B cell (primary cell): Measurements from ENCODE around the gene WDR54. TPM values are rescaled to one million over a fixed set of nuclear protein-coding genes. Genes with fewer than 3 reads are reported as not detected.

Source experiments
- ATAC-seq: fragments of 200-7000 bp; cut with Tn5 transposase; one replicate; pipeline ENCODE4 v1.10.0; 2021; ENCODE audit warnings: low read depth, mild to moderate bottlenecking, moderate number of reproducible peaks, moderate library complexity
- CTCF ChIA-PET: fragments of 350-600 bp; sonication (Branson Sonifier 250); formaldehyde crosslinking; loops from one replicate; lab custom pipeline; 2021; ENCODE audit warnings: antibody characterized with exemption, inconsistent platforms; lab: Charles Lee
- POLR2A ChIA-PET: fragments of 350-600 bp; sonication (Branson Sonifier 250); formaldehyde crosslinking; loops from one replicate; lab custom pipeline; 2021; ENCODE audit warnings: antibody characterized with exemption; lab: Charles Lee
- DNase-seq: peaks from one replicate; pipeline ENCODE4 v3.0.0; 2013
- H2AFZ ChIP-seq: 2 replicates; pipeline ENCODE4 v1.6.1; 2012; ENCODE audit warnings: mild to moderate bottlenecking, low read depth, low read length; ENCODE audit not compliant: insufficient read depth, poor library complexity, severe bottlenecking
- H3K27ac ChIP-seq, 2 donors: 1 replicate in 1 of 2; 2 replicates in 1 of 2; pipeline ENCODE4 v1.5.1; 2012 to 2013; ENCODE audit warnings: low read length in 2 of 2, mild to moderate bottlenecking in 2 of 2, moderate library complexity in 1 of 2
- H3K27me3 ChIP-seq, 4 experiments: fragments of 200-600 bp in 1 of 4; sonication (generic) in 1 of 4; replicated peaks in 1 of 4; 1 replicate in 2 of 4; 2 replicates in 2 of 4; pipeline versions ENCODE4 v1.6.1 to v1.7.0; 2013 to 2016; ENCODE audit warnings: low read length in 3 of 4, mild to moderate bottlenecking in 2 of 4, mixed read lengths in 1 of 4, moderate library complexity in 1 of 4; ENCODE audit not compliant: insufficient read depth in 4 of 4, control insufficient read depth in 3 of 4; ENCODE audit errors: control extremely low read depth in 1 of 4
- H3K36me3 ChIP-seq, 2 experiments: replicated peaks in 1 of 2; 1 replicate in 1 of 2; 2 replicates in 1 of 2; pipeline versions ENCODE4 v1.6.1 to v1.7.1; 2013; ENCODE audit warnings: low read length in 1 of 2; ENCODE audit not compliant: insufficient read depth in 2 of 2, control insufficient read depth in 1 of 2; ENCODE audit errors: control extremely low read depth in 1 of 2, extremely low read depth in 1 of 2
- H3K4me1 ChIP-seq, 2 donors: fragments of 200-600 bp in 1 of 2; sonication (generic) in 1 of 2; 1 replicate in 1 of 2; 2 replicates in 1 of 2; pipeline versions ENCODE4 v1.5.1 to v1.6.1; 2013 to 2017; ENCODE audit warnings: low read length in 2 of 2; ENCODE audit not compliant: control insufficient read depth in 2 of 2, insufficient read depth in 2 of 2
- H3K4me2 ChIP-seq: replicated peaks from 2 replicates; pipeline ENCODE3; 2012; ENCODE audit warnings: mild to moderate bottlenecking, low read depth, low read length; ENCODE audit not compliant: poor library complexity, severe bottlenecking
- H3K4me3 ChIP-seq, 5 experiments: fragments of 200-600 bp in 1 of 5; sonication (generic) in 1 of 5; 1 replicate in 3 of 5; 2 replicates in 2 of 5; pipeline versions ENCODE4 v1.5.1 to v1.7.0; 2011 to 2016; ENCODE audit warnings: low read length in 4 of 5, mild to moderate bottlenecking in 4 of 5, low read depth in 2 of 5, control low read depth in 1 of 5, moderate library complexity in 1 of 5; ENCODE audit not compliant: insufficient read depth in 1 of 5; ENCODE audit errors: control extremely low read depth in 1 of 5, extremely low read depth in 1 of 5
- H3K79me2 ChIP-seq: fragments of 200-600 bp; sonication (generic); one replicate; pipeline ENCODE4 v1.6.0; 2016; ENCODE audit warnings: low read length; ENCODE audit not compliant: control insufficient read depth, insufficient read depth
- H3K9ac ChIP-seq: fragments of 200-600 bp; sonication (generic); 2 replicates; pipeline ENCODE4 v1.6.1; 2017; ENCODE audit warnings: mild to moderate bottlenecking, low read length, moderate library complexity
- H3K9me3 ChIP-seq, 3 donors: one replicate each; pipeline versions ENCODE4 v1.6.1 to v1.7.1; 2013; ENCODE audit warnings: low read length in 2 of 3; ENCODE audit not compliant: control insufficient read depth in 2 of 3, insufficient read depth in 1 of 3; ENCODE audit errors: control extremely low read depth in 1 of 3
- H4K20me1 ChIP-seq: 2 replicates; pipeline ENCODE4 v1.6.0; 2012; ENCODE audit warnings: mild to moderate bottlenecking, low read length; ENCODE audit not compliant: insufficient read depth, control insufficient read depth, poor library complexity, severe bottlenecking
- H3K27ac Mint-ChIP-seq: one replicate; pipeline ENCODE4 v1.8.0; 2021; ENCODE audit warnings: mixed read lengths
- H3K27me3 Mint-ChIP-seq: one replicate; pipeline ENCODE4 v1.8.0; 2021; ENCODE audit warnings: mixed read lengths
- H3K4me1 Mint-ChIP-seq: one replicate; pipeline ENCODE4 v1.8.0; 2021; ENCODE audit warnings: mixed read lengths
- H3K4me3 Mint-ChIP-seq: one replicate; pipeline ENCODE4 v1.8.0; 2021; ENCODE audit warnings: mixed read lengths
- H3K9me3 Mint-ChIP-seq: one replicate; pipeline ENCODE4 v1.8.0; 2022; ENCODE audit warnings: mixed read lengths; ENCODE audit not compliant: insufficient read depth
- EZH2 ChIP-seq: IDR thresholded peaks from 2 replicates; pipeline ENCODE4 v1.6.1; 2012; ENCODE audit warnings: borderline replicate concordance, low read depth, mild to moderate bottlenecking, moderate library complexity, low read length; ENCODE audit not compliant: insufficient read depth, poor library complexity, severe bottlenecking
- WGBS: methylation state at CpG from one replicate; pipeline ENCODE4 v1.1.5; 2013; ENCODE audit warnings: missing lambda C conversion rate; ENCODE audit not compliant: insufficient coverage; 5-methylcytosine and 5-hydroxymethylcytosine counted together
- intact Hi-C: fragments of 100-400 bp; cut with micrococcal nuclease; formaldehyde crosslinking; loops from one replicate; pipeline ENCODE4 v1.10.0; 2022
- polyA plus RNA-seq: library from polyadenylated mRNA; depleted of rRNA; stranded (reverse); fragments of >200 nt; gene quantifications from 2 replicates; pipeline ENCODE4 v1.2.3, GENCODE V29; 2012
- total RNA-seq, 2 donors: library from RNA; stranded (reverse); fragments of 120-200 nt in 1 of 2; gene quantifications; 1 replicate in 1 of 2; 2 replicates in 1 of 2; pipeline versions ENCODE4 v1.2.3 to v1.2.4, GENCODE V29; 2013 to 2022
- TF ChIP-seq, protein P1 (sequence below): fragments of 200-600 bp; IDR thresholded peaks from one replicate; pipeline ENCODE4 v1.8.0; 2022; ENCODE audit warnings: antibody characterized with exemption, mild to moderate bottlenecking

WDR54 gene
- total and polyA plus RNA-seq, 2 donors (not counting 1 experiment from before 2014, with no cell fraction given) = 42.2 to 52.8 TPM

DNA sequence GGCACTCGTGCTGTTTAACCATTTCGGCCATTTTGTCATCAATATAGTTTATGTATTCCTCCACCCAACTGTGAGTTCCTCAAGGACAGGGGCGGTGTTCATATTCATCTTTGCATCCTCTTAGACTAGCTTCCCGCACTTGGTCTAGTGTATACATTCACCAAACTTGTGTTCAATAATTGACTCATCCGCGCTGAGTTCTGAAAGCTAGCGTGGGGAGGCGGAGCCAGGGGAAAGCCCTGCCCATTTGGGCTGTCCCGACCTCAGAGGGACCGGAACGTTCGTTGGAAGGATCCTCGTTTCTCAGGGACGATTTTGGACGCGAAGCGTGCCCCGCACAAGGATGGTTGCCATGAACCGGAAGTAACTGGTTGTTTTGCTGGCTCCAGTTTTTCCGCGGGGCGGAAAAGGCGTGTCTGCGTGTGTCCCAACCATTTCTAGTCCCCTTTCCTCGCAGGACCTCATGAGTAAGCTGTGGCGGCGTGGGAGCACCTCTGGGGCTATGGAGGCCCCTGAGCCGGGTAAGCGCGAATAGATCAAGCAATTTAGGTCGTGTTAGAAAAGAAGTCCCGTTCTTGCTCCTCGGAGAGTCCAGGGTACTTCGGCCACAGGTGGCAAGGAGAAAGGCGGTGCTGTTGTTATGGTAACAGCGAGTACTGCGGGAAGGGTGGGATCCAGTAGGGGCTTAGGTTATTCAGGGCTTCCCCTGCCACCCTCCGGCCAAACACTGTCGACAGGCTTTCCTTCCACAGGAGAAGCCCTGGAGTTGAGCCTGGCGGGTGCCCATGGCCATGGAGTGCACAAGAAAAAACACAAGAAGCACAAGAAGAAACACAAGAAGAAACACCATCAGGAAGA, 33.4 kb downstream of the WDR54 start, which contains the start of gene INO80B:
Gene INO80B, plus strand, starts transcription at position 434 of the 858 bp plus-strand sequence. Its CDS starts 30 bp downstream, at position 464.
- no peaks in the 10 kb centered on the region for H3K27me3 Mint-ChIP-seq
- Histone ChIP-seq H4K20me1 (peaks cover 5% of the 10 kb centered on the region), H3K79me2 (peaks cover 22% of the 10 kb centered on the region), H3K27ac (peak within 1 kb of the TSS; percentile 17 to 97), H2AFZ (peak within 1 kb of the TSS; percentile 67), H3K9ac (peak within 1 kb of the TSS; percentile 70), H3K9me3 (no peaks in the 10 kb centered on the region), H3K4me3 (peak within 1 kb of the TSS; percentile 63 to 88 (median 77)), H3K4me2 (peak within 1 kb of the TSS; percentile 96), H3K36me3 (peaks cover 0 to 4% of the 10 kb centered on the region in 2 experiments), H3K27me3 (no peaks in the 10 kb centered on the region), H3K4me1 (peaks cover 33 to 48% of the 10 kb centered on the region in 2 donors)
- ATAC-seq (peak; percentile 47), DNase-seq (peak; percentile 99)
- TF ChIP-seq EZH2 = no peak
- TF ChIP-seq, protein P1, sequence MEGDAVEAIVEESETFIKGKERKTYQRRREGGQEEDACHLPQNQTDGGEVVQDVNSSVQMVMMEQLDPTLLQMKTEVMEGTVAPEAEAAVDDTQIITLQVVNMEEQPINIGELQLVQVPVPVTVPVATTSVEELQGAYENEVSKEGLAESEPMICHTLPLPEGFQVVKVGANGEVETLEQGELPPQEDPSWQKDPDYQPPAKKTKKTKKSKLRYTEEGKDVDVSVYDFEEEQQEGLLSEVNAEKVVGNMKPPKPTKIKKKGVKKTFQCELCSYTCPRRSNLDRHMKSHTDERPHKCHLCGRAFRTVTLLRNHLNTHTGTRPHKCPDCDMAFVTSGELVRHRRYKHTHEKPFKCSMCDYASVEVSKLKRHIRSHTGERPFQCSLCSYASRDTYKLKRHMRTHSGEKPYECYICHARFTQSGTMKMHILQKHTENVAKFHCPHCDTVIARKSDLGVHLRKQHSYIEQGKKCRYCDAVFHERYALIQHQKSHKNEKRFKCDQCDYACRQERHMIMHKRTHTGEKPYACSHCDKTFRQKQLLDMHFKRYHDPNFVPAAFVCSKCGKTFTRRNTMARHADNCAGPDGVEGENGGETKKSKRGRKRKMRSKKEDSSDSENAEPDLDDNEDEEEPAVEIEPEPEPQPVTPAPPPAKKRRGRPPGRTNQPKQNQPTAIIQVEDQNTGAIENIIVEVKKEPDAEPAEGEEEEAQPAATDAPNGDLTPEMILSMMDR = no peak
- ChIA-PET POLR2A (interaction anchor here (0.5 to 6.0 kb wide), 11 partner anchors 11 to 1221 kb away, joined by 3 to 56 read pairs (median 3); partner anchors contain the start of genes AUP1, CCDC142, CCT7 and HTRA2), CTCF (interaction anchor here (0.5 to 5.7 kb wide), 14 partner anchors 10 to 631 kb away, joined by 3 to 54 read pairs (median 4); partner anchors contain the start of genes C2orf81, CCDC142, MOGS and MRPL53)
- H3K9me3 Mint-ChIP-seq = no peaks in the 10 kb centered on the region
- intact Hi-C loops = loop anchor here (1.0 to 5.0 kb wide), 8 partner anchors 15 to 278 kb away; partner anchors contain the start of genes AUP1, C2orf81, HTRA2 and MOB1A
- peak within 1 kb of the TSS; percentile 93 for H3K27ac Mint-ChIP-seq
- under 1% methylated on average over 36 of the region's 40 CpGs for WGBS
- peaks cover 57% of the 10 kb centered on the region for H3K4me1 Mint-ChIP-seq
- H3K4me3 Mint-ChIP-seq = peak within 1 kb of the TSS; percentile 94
